IPS-18a (cell line): ENCODE results near the gene AQP6.

ENCODE experiments used
- H3K27ac ChIP-seq: one replicate; pipeline ENCODE4 v1.5.1; 2013; ENCODE audit warnings: low read length
- H3K27me3 ChIP-seq: one replicate; pipeline ENCODE4 v1.6.1; 2013; ENCODE audit warnings: mild to moderate bottlenecking, low read length; ENCODE audit not compliant: control insufficient read depth, insufficient read depth
- H3K36me3 ChIP-seq: one replicate; pipeline ENCODE4 v1.6.1; 2013; ENCODE audit warnings: low read depth, low read length; ENCODE audit not compliant: control insufficient read depth
- H3K4me1 ChIP-seq: one replicate; pipeline ENCODE4 v1.6.1; 2013; ENCODE audit warnings: low read depth, low read length; ENCODE audit not compliant: control insufficient read depth
- H3K4me3 ChIP-seq: one replicate; pipeline ENCODE4 v1.5.1; 2013; ENCODE audit warnings: low read length
- H3K9ac ChIP-seq: one replicate; pipeline ENCODE4 v1.6.1; 2013; ENCODE audit warnings: mild to moderate bottlenecking, low read length, moderate library complexity
- H3K9me3 ChIP-seq: one replicate; pipeline ENCODE4 v1.6.1; 2013; ENCODE audit warnings: low read depth, low read length; ENCODE audit not compliant: control insufficient read depth

The AQP6 gene

GRCh38 chr12:49972641-49973360, at the start of gene AQP6:
Gene AQP6, plus strand, starts transcription at chr12:49972947. Its CDS starts 227 bp downstream, at chr12:49973174.
- H3K4me1 ChIP-seq = no peaks in the 10 kb centered on the region
- no peaks in the 10 kb centered on the region for H3K36me3 ChIP-seq
- H3K4me3 ChIP-seq = no peak within 1 kb of the TSS
- H3K27ac ChIP-seq = no peak within 1 kb of the TSS
- H3K27me3 ChIP-seq = peaks cover 7% of the 10 kb centered on the region
- H3K9ac ChIP-seq = no peak within 1 kb of the TSS
- H3K9me3 ChIP-seq = no peaks in the 10 kb centered on the region

GRCh38 chr12:49923035-49923644, 49.6 kb upstream of the AQP6 start:
- Histone ChIP-seq H3K9me3 (no peaks in the 10 kb centered on the region), H3K27ac (no peak overlapping the region), H3K4me3 (no peak overlapping the region), H3K36me3 (no peaks in the 10 kb centered on the region), H3K27me3 (no peaks in the 10 kb centered on the region), H3K9ac (no peak overlapping the region), H3K4me1 (no peaks in the 10 kb centered on the region)

DNA sequence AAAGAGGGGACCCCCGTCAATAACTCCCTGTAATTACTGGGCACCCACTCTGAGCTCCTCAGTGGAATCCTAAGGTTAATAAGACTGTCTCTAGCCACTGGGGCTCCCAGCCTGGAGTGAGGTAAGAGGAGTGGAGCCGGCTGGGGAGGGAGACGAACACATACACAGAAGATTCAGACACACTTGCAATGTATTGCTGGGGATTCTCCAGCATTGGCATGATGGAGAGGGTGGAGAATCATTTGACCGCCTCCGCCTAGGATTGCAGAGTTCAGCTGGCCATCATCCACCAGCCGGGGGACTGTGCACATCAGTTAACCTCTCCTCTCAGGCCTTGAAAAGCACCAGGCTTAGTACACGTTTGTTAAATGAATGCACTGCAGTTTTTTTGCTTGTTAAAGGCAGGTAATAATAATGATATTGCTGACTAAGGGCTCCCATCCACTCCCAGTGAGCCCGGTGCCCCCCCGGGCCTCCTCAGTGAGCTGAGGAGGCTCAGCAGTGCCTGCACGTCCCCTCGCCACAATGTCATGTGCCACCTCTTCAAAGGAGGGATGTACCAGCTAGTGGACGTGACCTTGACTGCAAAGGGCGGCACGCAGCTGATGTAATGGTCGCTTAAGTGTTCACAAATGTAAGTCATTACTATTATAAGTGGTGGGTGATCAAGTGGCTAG, 48.7 kb upstream of the AQP6 start:
- no peaks in the 10 kb centered on the region for H3K36me3 ChIP-seq
- no peaks in the 10 kb centered on the region for H3K9me3 ChIP-seq
- no peak overlapping the region for H3K9ac ChIP-seq
- H3K27me3 ChIP-seq = no peaks in the 10 kb centered on the region
- H3K4me3 ChIP-seq = no peak overlapping the region
- no peaks in the 10 kb centered on the region for H3K4me1 ChIP-seq
- H3K27ac ChIP-seq = no peak overlapping the region

- H3K36me3 ChIP-seq = no peaks in the 10 kb centered on the region
- H3K9ac ChIP-seq = no peak overlapping the region
- H3K4me3 ChIP-seq = no peak overlapping the region
- H3K9me3 ChIP-seq = no peaks in the 10 kb centered on the region
- no peaks in the 10 kb centered on the region for H3K27me3 ChIP-seq
- no peak overlapping the region for H3K27ac ChIP-seq
- no peaks in the 10 kb centered on the region for H3K4me1 ChIP-seq
These were observed 48.0 kb upstream of the AQP6 start for GRCh38 chr12:49924628-49925246.

DNA sequence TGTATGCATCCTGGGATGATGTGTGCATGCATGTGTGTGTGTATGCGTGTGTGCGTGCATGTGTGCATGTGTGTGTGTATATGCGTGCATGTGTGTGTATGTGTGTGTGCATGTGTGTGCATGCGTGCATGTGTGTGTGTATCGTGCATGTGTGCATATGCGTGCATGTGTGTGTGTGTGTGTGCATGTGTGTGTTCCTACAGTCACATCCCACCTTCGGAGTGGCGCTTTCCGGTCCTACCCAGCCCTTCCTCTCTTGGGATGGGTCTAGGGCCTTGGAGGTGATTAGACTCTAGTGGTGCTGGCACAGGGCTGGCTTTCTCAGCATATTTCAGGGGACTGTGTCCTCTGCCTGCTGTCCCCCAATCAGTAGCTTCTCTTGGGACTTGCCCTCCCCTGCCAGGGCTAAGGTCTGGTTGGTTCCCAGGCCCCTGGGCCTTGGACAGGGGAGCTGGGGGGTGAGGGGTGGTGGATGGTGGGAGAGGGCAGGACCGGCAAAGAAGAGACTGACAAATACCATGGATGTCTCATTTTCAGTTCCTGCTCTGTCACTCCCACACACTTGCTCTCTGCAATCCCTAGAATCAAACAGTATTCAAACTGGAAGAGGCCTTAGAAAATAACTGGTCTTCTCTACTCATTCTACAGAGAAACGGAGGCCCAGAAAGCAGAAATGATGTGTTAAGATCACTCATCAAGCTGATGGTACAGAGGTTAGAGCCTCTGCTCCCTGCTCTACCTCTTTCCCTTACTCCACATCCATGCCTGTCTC, 47.1 kb upstream of the AQP6 start:
- no peak overlapping the region for H3K27ac ChIP-seq
- no peaks in the 10 kb centered on the region for H3K27me3 ChIP-seq
- no peaks in the 10 kb centered on the region for H3K4me1 ChIP-seq
- H3K9me3 ChIP-seq = no peaks in the 10 kb centered on the region
- no peak overlapping the region for H3K9ac ChIP-seq
- H3K4me3 ChIP-seq = no peak overlapping the region
- H3K36me3 ChIP-seq = no peaks in the 10 kb centered on the region

DNA sequence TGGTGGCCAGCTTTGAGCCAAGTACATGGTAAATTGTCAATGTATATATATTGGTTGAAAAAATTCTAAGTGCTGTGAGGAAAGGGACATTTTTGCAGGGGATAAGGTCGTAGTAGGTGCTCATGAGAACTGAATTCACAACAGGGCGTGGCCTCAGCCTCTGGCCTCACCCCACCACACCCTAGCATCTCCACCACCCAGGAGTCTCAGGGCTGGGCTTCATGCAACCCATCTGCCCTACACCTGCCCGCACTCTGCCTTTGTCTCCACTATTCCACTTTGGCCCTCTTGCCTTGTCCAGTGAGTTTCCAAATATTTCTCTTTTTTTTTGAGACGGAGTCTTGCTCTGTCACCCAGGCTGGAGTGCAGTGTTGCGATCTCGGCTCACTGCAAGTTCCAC, 44.3 kb upstream of the AQP6 start:
- Histone ChIP-seq H3K36me3 (no peaks in the 10 kb centered on the region), H3K27ac (no peak overlapping the region), H3K27me3 (no peaks in the 10 kb centered on the region), H3K4me3 (no peak overlapping the region), H3K9me3 (no peaks in the 10 kb centered on the region), H3K9ac (no peak overlapping the region), H3K4me1 (no peaks in the 10 kb centered on the region)

DNA sequence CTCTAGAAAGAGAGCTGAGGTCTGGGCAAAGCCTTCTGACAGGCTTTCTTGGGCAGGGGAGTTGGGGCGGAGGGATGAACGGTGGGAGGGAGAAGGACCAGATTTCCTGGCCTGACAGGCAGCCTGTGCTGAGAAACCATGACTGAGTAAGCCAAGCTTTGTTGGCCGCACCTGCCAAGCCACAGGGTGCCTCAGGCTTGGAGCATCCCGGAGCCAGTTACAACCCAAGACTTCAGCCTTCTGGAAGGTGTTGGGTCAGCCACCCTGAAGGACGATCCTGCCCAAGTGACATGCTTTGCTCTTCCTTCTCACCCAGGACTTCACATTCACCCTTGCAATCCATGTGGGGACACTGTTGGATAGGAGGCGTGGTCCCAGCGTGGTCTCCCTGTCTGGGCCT, 43.2 kb upstream of the AQP6 start:
- peaks cover 3% of the 10 kb centered on the region for H3K4me1 ChIP-seq
- no peak overlapping the region for H3K4me3 ChIP-seq
- no peaks in the 10 kb centered on the region for H3K9me3 ChIP-seq
- no peak overlapping the region for H3K27ac ChIP-seq
- no peaks in the 10 kb centered on the region for H3K36me3 ChIP-seq
- no peaks in the 10 kb centered on the region for H3K27me3 ChIP-seq
- H3K9ac ChIP-seq = no peak overlapping the region

GRCh38 chr12:49930515-49931288, 42.0 kb upstream of the AQP6 start:
- Histone ChIP-seq H3K27ac (no peak overlapping the region), H3K4me1 (peaks cover 3% of the 10 kb centered on the region), H3K4me3 (no peak overlapping the region), H3K9me3 (no peaks in the 10 kb centered on the region), H3K27me3 (no peaks in the 10 kb centered on the region), H3K36me3 (no peaks in the 10 kb centered on the region), H3K9ac (no peak overlapping the region)

- Histone ChIP-seq H3K27ac (no peak overlapping the region), H3K9me3 (no peaks in the 10 kb centered on the region), H3K4me1 (peaks cover 3% of the 10 kb centered on the region), H3K4me3 (no peak overlapping the region), H3K27me3 (no peaks in the 10 kb centered on the region), H3K36me3 (no peaks in the 10 kb centered on the region), H3K9ac (no peak overlapping the region)
These were observed 40.7 kb upstream of the AQP6 start for GRCh38 chr12:49932023-49932422.

DNA sequence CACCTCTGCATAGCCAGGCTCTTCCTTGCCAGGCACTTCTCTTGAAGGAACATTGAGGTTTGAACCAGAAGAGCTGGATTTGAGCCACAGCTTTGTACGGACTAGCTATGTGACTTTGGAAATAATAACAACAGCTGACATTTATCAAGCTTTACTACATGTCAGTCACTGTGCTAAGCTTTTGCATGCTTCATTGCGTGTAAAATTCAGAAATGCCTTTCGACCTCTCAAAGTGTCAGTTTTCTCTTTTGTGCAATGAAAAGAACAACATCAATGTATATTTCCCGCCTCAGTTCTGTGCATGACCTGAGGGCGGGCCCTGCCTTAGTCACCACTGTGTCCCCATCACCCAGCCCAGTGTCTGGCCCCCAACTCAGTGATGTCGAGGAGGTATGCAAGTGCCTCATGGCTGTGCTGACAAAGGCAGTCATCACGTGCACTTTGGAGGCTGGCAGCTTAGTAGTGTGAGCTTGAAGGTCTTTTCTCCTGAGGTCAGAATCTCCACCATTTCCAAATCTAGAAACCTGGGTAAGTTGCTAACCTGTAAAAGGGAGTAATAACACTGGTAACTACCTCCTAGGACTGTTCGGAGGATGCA, 40.1 kb upstream of the AQP6 start:
- H3K27me3 ChIP-seq = no peaks in the 10 kb centered on the region
- no peaks in the 10 kb centered on the region for H3K36me3 ChIP-seq
- no peak overlapping the region for H3K4me3 ChIP-seq
- H3K27ac ChIP-seq = no peak overlapping the region
- no peak overlapping the region for H3K9ac ChIP-seq
- peaks cover 3% of the 10 kb centered on the region for H3K4me1 ChIP-seq
- no peaks in the 10 kb centered on the region for H3K9me3 ChIP-seq
